Posterior cingulate gyrus (tissue), 11 donors: Measurements from ENCODE around the gene AKR1C1.
"Not testable (repeated sequence)": the region's sequence is repeated elsewhere in the genome, so short reads cannot be mapped to it uniquely, and the experiment has no call there.

ENCODE experiments used
- DNase-seq, 10 donors: peaks; one replicate each; pipeline versions ENCODE4 v3.0.0 to v3.0.0-alpha.2; 2020 to 2021; ENCODE audit warnings: mixed read lengths in 3 of 10
- intact Hi-C: fragments of 100-400 bp; cut with DNase I; formaldehyde crosslinking; loops from one replicate; pipeline ENCODE4 v1.15.1; 2023

The AKR1C1 gene

DNA sequence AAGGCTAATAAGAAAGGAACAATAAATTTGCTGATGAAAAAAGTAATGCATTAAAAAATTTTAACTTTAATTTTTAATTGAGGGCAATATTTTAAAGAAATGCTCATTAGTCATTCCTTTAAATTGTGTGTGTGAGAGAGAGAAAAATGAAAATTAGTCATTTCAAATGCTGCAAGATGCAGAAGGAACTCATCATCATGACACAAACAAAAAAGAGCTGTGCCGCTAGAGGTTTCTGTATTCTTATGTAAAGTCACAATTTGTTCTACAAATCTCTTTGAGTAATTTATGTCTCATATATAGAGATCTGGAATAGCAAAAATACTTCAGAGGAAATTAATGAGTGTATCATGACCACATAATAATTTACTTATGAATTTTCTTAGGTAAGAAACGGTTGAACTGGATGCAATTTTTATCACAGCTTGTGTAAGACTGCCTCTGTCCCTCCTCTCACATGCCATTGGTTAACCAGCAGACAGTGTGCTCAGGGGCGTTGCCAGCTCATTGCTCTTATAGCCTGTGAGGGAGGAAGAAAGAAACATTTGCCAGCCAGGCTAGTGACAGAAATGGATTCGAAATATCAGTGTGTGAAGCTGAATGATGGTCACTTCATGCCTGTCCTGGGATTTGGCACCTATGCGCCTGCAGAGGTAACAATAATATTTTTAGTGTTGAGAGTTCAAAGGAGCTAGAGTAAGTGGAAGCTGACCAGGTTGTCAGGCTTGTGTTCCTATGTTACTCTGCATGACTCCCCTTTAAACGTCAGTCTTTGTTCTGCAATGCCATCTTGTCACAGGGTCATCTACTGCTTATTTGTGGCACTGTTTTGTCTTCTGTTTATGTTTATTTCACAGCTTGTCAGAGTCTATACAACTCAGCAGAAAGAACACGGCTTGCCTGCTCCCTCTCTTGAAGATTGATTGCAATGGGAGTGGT lies at the start of gene AKR1C1:
Gene AKR1C1, plus strand, starts transcription at position 540 of the 939 bp plus-strand sequence. Its CDS starts 30 bp downstream, at position 570.
- not testable (repeated sequence) for DNase-seq

DNA sequence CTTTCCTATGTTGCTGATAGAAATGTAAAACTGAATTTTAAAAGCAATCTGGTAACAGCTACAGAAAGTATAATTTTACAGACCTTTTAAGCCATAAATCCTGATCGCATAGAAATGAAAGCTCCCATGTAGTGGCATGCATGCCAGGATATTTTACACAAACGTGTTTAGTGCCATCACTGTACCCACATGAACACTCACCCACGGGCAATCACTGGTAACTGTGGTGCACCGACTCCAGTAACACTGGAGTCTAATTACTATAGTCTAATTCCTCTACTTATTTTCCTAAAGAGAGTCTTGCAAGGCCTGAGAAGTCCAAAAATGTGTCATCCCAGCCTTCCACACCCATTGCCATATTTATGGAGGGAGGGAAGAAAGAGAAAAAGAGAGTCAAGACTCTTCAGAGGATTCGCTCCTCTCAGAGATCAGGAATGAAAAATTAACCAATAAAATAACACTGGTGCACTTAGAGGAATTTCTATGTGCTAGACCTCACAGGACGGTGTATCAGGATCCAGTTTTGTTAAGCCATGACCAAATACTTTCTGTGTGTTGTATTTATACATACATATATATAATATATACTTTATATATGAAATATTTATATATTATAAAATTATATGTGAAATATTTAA lies 48.9 kb upstream of the AKR1C1 start:
- intact Hi-C loops, result no loop called here
- no peak for DNase-seq

More for the DNA sequence above, at the start of gene AKR1C1:
- intact Hi-C loops, result loop anchor here (10.0 kb wide), 1 partner anchor 52 kb away; no protein-coding TSS in a partner anchor

DNA sequence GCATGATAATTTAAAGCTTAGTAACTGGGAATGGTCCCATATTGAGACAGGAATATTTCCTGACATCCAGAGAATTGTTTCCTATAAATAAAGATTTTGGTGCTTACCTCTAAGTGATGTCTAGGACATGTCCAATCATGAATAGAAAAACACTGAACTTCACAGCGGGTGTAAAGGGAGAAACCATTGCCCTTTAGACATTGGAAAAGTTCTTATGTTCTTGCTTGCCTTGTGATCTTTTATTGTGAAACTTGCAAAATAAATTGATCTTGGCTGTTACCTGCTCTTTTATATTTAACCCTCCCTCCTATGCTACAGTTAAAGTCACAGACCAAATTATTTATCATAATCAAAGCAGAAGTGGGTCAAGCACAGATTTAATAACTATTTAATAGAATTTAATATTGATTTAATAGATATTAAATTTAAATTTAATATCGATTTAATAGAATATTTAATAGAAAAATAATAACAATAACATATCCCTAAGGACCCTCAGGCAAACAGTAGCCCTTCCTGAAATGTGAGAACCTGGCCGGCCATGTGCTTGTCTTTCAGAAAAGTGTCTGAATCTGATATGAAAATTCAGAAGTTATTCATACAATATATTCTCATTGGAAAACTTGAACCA lies 47.0 kb upstream of the AKR1C1 start:
- DNase-seq, result no peak
- intact Hi-C loops, result no loop called here

DNA sequence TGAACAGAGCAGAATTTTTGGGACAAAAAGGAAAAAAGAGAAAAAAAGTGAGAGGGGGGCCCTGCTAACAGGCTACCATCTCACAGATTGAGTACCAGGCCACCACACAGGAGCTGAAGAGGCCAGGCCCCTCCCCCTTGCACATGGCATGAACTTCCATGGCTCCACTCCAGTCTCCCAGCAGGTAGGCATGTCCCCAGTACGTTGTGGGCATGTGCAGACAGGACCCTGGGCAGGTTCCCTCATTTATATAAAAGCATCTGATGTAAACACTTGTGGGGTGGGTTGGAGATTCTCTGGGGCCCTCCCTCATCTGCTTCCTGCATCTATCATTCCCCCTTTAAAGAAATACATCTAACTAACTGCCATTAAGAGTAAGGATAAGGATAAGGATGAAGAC lies 45.0 kb upstream of the AKR1C1 start:
- intact Hi-C loops, result no loop called here

DNA sequence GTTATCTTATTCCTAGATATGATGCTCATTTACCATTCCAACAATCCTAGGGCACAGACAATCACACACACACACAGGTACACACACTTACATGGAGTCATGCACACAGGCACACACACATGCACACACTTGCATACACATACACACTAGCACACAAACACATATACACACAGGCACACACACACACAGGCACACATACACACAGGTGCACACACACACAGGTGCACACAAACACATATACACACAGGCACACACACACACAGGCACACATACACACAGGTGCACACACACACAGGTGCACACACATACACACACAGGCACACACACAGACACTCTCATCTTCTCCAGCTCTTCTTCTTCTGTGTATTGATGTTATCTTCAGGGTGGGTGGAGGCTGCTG lies 38.7 kb upstream of the AKR1C1 start:
- intact Hi-C loops, DNase-seq: not testable (repeated sequence)

More for the DNA sequence above, 45.0 kb upstream of the AKR1C1 start:
- DNase-seq, result peak in 1 of 10 donors; percentile 59

DNA sequence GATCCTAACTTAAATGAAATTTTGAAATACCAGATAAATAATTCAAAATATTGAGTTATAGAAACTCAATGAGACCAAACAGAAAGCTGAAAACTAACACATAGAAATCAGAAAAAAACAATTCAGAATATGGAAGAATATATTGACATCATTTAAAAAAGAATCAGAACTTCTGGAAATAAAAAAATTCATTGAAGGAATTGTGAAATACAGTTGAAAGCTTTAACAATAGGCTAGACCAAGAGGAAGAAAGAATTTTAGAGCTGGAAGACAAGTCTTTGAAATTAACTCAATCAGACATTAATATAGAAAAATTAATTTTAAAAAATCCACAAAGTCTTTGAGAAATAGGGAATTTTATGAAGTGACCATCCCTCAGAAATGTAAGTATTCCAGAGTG lies 36.8 kb upstream of the AKR1C1 start:
- DNase-seq, result no peak
- intact Hi-C loops, result no loop called here

DNA sequence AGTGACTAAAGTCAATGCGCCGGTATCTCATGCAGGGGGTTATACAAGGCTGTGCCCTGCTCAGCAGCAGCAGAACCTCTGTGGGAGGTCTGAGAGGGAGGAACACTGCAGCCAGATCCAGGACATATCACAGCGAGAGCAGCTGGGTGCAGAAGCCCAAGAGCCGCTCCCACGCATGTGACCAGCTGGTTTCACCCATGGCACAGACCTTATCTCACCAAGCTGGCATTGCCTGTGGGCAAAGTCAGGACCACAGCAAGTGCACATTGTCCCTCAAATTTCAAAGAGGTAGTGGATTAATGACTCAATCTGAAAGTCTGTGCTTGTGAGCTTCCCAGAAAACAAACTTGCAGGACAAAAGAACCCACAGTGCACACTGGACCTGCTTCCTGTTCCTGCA lies 31.6 kb upstream of the AKR1C1 start:
- intact Hi-C loops, result no loop called here
- DNase-seq, result no peak

DNA sequence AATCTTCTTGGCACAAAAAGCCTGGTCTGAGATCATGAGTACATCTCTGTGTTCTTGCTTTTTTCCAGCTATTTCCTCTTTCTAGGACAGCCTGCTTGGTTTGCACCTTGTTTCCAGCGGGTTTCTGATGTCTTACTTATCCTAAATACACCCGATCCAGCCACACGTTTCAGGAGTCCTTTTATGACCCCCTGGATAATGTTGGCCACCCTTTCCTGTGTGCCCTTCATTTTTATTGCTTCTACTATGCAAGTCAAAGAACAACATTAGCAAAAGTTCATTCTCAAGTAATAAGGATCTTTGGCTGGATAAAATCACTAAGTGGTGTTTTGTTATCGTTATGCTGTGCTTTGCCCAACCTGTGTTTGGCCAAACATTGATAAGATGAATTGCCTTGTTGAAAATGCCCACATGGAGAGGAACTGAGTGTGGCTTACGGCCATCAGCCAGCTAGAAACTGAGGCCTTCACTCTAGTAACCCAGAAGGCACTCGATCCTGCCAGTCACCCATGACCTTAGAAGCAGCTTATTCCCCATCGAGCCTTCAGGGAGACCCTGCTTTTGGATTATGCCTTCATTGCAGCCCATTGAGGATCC lies 28.7 kb upstream of the AKR1C1 start:
- DNase-seq, result no peak
- intact Hi-C loops, result no loop called here

DNA sequence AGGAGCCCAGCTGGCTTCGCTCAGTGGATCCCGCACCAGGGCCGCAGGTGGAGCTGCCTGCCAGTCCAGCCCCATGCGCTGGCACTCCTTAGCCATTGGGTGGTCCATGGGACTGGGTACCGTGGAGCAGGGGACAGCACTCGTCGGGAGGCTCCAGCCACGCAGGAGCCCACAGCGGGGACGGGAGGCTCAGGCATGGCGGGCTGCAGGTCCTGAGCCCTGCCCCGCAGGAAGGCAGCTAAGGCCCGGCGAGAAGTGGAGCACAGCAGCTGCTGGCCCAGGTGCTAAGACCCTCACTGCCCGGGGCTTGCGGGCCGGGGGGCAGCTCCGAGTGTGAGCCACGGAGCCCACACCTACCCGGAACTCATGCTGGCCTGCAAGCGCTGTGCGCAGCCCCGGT lies 25.9 kb upstream of the AKR1C1 start:
- peak in 2 of 10 donors; percentile 51 to 84 for DNase-seq
- intact Hi-C loops, result no loop called here

DNA sequence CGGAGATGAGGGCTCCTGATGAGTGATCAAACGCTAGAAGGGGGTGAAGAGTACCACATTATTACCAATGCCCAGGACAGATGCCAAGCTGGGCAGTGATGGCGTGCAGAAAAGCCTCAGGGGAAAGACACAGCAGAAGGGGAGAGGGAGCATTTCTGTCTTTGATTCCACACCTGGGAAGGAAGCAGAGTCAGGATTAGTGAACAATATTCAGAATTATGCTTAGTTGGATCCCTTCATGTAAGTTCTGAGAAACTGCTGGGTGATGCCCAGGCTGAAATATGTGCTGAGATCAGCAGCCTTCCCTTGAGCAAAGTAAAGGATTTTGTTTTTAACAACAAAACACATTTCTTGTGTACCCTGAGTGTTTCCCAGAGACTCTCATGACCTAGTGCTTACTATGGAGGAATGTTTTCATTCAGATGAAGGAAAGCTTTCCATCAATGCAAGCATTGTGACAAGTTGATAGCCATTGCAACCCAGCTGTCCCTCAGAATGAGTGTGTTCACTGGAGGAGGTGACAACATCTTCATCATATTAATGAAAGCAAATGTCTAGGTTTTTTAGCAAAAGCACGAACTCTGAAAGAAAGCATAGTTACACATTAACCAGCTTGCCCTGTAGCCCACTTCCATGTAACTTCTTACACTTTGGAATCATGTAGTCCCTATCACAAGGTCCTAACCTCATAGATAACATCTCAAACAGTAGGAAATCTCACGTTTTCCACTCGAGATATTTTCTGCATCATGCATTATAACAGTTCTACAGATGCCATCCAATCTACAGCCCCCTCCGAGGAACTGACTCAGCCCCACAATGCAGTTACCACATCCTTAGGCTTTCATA lies 23.8 kb upstream of the AKR1C1 start:
- no peak for DNase-seq
- intact Hi-C loops, result no loop called here

DNA sequence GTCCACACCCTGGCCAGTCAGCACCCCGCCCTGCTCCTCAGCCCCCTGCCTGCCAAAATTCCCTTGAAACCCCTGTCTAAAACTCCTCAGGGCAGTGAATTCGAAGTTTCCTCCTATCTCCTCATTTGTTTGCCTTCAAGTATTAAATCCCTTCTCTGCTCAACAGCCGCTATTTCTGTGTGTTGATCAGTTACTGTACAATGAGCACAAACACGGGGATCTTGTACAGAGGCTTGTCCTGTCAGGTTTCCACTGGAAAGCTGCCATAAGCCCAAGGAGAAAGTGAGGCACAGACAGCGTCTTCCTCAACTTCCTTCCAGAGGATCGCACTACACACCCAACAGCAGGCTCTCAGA lies 23.2 kb upstream of the AKR1C1 start:
- intact Hi-C loops, result not testable (repeated sequence)

DNA sequence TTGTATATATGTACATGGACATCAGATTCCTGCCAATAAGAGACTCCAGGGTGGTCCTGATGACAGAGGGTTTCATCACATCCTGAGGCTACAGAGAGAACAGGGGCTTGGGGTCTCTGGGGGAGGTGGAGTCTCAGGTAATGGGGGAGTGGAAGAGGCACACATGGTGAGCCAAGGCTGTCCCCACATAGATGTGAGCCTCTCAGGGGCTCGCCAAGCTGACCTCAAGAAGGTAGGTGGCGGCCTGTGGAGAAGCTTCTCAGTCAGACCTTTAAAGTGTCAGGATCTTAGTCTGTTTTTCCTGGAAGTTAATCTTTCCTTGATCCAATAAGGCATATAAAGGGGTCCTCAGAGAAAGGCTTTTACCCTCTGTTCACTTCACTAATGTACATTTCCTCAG lies 22.3 kb upstream of the AKR1C1 start:
- DNase-seq, intact Hi-C loops: not testable (repeated sequence)

More for the DNA sequence above, 23.2 kb upstream of the AKR1C1 start:
- DNase-seq, result not testable (repeated sequence)

DNA sequence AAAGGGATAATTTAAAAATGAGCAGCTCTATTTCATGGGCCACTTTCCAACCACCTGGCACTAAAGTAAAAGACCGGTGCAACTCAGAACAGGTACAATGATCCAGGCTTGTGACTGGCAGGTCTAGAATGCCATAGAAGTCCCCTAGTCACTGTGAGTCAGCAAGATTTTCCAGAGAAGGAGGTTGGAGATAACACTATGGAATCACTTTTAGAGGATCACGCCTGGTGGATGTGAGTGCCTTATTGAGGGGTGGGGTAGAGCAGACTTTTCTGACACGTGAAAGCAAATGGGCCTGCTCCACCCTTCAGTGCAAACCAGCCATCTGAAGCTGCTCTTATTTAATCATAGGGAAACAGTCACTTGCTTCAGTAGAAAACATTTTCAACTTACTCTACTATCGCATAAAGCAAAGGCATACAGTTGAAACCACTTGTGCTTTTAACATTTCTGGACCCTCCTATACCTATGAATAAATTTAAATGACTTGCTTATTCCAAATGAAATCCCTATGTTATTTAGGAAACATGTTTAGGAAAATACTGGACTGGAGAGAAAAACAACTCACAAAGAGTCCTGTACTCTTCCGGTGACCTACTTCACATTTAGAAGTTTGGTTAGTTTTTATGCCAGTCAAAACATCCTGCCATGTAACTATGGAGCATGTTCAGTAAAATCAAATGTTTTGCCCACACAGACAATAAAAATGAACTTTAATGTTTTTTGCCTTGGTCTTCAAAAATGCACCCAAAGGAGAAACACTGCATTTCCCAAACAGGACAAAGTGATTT lies 21.5 kb upstream of the AKR1C1 start:
- DNase-seq, result no peak

DNA sequence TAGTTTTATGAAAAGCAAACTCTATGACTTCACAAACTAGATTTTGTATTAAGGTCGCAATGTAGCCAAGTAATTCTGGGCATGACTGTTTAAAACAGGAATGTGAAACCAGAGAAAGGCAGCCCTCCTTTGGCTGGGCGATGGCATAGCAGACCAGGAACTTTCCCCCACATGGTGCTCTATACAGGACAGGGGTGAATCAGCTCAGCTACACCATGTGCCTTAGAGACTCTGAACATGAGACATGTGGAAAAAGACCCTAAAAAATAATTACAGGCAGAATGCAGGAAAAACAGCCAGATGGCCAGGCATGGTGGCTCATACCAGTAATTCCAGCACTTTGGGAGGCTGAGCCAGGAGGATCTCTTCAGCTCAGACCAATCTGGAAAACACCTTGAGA lies 20.3 kb upstream of the AKR1C1 start:
- DNase-seq, intact Hi-C loops: not testable (repeated sequence)

More for the DNA sequence above, 21.5 kb upstream of the AKR1C1 start:
- intact Hi-C loops, result no loop called here

DNA sequence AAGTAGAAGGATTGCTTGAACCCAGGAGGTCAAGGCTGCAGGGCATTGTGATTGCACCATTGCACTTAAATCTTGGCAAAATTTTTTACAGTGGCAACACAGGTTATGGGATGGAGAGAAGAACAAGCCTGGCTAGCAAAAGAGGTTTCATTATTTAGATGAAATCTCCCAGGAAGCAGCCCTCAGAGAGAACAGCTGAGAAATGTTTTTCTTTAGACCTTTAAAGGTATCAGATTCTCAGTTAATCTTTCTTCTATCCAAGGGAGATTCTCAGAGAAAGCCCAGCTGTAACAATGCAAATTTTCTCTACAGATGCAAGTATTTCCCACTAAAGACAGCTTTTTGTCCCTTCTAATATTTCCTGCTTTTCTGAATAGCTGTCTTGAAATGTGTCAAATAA lies 19.8 kb upstream of the AKR1C1 start:
- DNase-seq, intact Hi-C loops: not testable (repeated sequence)

DNA sequence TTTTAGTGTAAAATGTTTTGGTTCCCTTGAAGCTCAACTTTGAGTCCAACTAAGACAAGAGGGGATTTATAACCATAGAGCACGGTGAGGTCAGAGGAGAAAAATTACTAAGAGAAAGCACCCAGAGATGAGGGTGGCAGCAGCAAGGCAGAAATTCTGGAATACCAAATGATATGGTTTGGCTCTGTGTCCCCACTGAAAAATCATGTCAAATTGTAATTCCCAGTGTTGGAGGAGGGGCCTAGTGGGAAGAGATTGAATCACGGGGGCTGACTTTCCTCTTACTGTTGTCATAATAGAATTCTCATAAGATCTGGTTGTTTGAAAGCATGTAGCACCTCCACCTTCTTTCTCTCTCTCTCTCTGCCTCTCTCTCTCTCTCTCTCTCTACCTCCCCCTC lies 19.4 kb upstream of the AKR1C1 start:
- DNase-seq, result no peak
- intact Hi-C loops, result no loop called here

DNA sequence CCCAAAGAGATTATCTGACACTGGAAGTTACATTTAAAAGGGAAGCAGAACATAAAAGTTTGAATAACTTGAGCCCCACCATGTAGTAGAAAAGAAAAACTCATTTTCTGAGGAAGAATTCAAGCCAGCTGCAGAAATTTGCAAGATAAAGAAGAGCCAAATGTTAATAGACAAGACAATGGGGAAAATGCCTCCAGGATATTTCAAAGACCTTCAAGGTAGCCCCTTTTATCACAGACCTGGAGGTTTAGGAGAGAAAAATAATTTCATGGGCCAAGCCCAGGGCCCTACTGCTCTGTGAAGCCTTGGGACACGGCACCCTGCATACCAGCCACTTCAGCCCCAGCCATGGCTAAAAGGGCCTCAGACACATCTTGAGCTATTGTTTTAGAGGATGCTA lies 18.4 kb upstream of the AKR1C1 start:
- DNase-seq, result no peak
- intact Hi-C loops, result no loop called here

DNA sequence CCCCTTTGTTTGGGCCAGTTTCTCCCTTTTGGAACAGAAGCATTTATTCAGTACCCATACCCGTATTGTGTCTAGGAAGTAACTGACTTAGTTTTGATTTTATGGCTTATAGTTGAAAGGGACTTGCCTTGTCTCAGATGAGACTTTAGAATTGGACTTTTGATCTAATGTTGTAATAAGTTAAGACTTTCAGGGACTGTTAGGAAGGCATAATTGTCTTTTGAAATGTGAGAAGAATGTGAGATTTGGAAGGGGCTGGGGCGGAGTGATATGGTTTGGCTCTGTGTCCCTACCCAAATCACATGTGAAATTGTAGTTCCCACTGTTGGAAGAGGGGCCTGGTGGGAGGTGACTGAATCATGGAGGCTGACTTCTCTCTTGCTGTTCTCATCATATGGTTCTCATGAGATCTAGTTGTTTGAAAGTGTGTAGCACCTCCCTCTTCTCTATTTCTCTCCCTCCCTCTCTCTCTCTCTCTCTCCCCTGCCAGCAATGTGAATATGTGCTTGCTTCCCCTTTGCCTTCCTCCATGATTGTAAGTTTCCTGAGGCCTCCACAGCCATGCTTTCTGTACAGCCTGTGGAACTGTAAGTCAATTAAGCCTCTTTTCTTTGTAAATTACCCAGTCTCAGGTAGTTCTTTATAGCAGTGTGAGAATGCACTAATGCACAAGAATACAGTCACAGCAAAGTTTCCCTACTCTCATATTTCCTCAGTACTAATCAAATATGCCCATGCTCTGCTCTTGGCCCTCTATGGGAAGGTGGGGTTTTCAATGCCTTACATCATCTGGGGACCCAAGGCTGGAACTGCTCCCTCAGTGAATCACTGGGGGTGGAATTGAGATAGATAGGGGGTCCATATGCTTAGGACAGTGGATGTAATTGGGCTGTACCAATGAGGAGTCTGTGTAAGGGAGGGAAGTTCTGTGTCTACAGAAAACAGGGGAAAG lies 17.2 kb upstream of the AKR1C1 start:
- DNase-seq, result no peak
- intact Hi-C loops, result no loop called here
